Endothelial cell (in vitro differentiated cells): Measurements from ENCODE around the gene DHRS1. TPM values are rescaled to one million over a fixed set of nuclear protein-coding genes. Genes with fewer than 3 reads are reported as not detected.

Experiments
- DNase-seq: peaks from one replicate; pipeline ENCODE4 v3.0.0; 2021; ENCODE audit warnings: low spot score
- H3K27ac Mint-ChIP-seq: one replicate; pipeline ENCODE4 v1.8.0; 2021; ENCODE audit warnings: mixed read lengths, inconsistent platforms; ENCODE audit not compliant: unreplicated experiment
- H3K27me3 Mint-ChIP-seq: one replicate; pipeline ENCODE4 v1.8.0; 2021; ENCODE audit warnings: mild to moderate bottlenecking, moderate library complexity, mixed read lengths, inconsistent platforms; ENCODE audit not compliant: unreplicated experiment
- H3K36me3 Mint-ChIP-seq: one replicate; pipeline ENCODE4 v1.8.0; 2021; ENCODE audit warnings: mild to moderate bottlenecking, low read depth, mixed read lengths, inconsistent platforms; ENCODE audit not compliant: unreplicated experiment
- H3K4me1 Mint-ChIP-seq: one replicate; pipeline ENCODE4 v1.8.0; 2021; ENCODE audit warnings: mild to moderate bottlenecking, mixed read lengths, inconsistent platforms; ENCODE audit not compliant: unreplicated experiment
- H3K4me3 Mint-ChIP-seq: one replicate; pipeline ENCODE4 v1.8.0; 2021; ENCODE audit warnings: mild to moderate bottlenecking, mixed read lengths, inconsistent platforms; ENCODE audit not compliant: unreplicated experiment
- H3K9me3 Mint-ChIP-seq: one replicate; pipeline ENCODE4 v1.8.0; 2021; ENCODE audit warnings: mixed read lengths, inconsistent platforms; ENCODE audit not compliant: unreplicated experiment
- CTCF ChIP-seq: fragments of 200-600 bp; sonication (generic); IDR thresholded peaks from one replicate; pipeline ENCODE4 v1.5.0; 2021; ENCODE audit warnings: antibody characterized with exemption; ENCODE audit not compliant: unreplicated experiment
- total RNA-seq: library from RNA; stranded (reverse); fragmentation: NEBNext Ultra II Directional; extraction: Animal tissue kit (Norgen Biotek cat#: 25700); gene quantifications from one replicate; pipeline ENCODE4 v1.2.1, GENCODE V29; 2021; ENCODE audit not compliant: unreplicated experiment

The DHRS1 gene
- total RNA-seq, 1 donor from 2014 or later: 17.7 TPM

GRCh38 chr14:24254630-24255392 is 44.8 kb downstream of the DHRS1 start:
- H3K36me3 Mint-ChIP-seq: no peaks in the 10 kb centered on the region
- H3K4me3 Mint-ChIP-seq: no peak overlapping the region
- no peak for DNase-seq
- no peaks in the 10 kb centered on the region for H3K9me3 Mint-ChIP-seq
- peaks cover 13% of the 10 kb centered on the region for H3K27me3 Mint-ChIP-seq
- H3K27ac Mint-ChIP-seq: no peak overlapping the region
- peaks cover 9% of the 10 kb centered on the region for H3K4me1 Mint-ChIP-seq
- no peak for TF ChIP-seq CTCF

GRCh38 chr14:24253936-24254335 is 45.6 kb downstream of the DHRS1 start:
- H3K27me3 Mint-ChIP-seq: peaks cover 12% of the 10 kb centered on the region
- DNase-seq: no peak
- H3K4me3 Mint-ChIP-seq: no peak overlapping the region
- no peaks in the 10 kb centered on the region for H3K9me3 Mint-ChIP-seq
- H3K36me3 Mint-ChIP-seq: no peaks in the 10 kb centered on the region
- no peak for TF ChIP-seq CTCF
- no peak overlapping the region for H3K27ac Mint-ChIP-seq
- H3K4me1 Mint-ChIP-seq: peaks cover 9% of the 10 kb centered on the region

GRCh38 chr14:24252289-24253124 is 47.1 kb downstream of the DHRS1 start:
- no peak overlapping the region for H3K4me3 Mint-ChIP-seq
- DNase-seq: no peak
- H3K27me3 Mint-ChIP-seq: peaks cover 12% of the 10 kb centered on the region
- H3K9me3 Mint-ChIP-seq: no peaks in the 10 kb centered on the region
- H3K36me3 Mint-ChIP-seq: no peaks in the 10 kb centered on the region
- H3K27ac Mint-ChIP-seq: no peak overlapping the region
- peaks cover 9% of the 10 kb centered on the region for H3K4me1 Mint-ChIP-seq
- TF ChIP-seq CTCF: no peak

GRCh38 chr14:24251880-24252288 is 47.7 kb downstream of the DHRS1 start:
- peaks cover 12% of the 10 kb centered on the region for H3K27me3 Mint-ChIP-seq
- H3K9me3 Mint-ChIP-seq: no peaks in the 10 kb centered on the region
- no peak overlapping the region for H3K4me3 Mint-ChIP-seq
- peaks cover 7% of the 10 kb centered on the region for H3K4me1 Mint-ChIP-seq
- no peaks in the 10 kb centered on the region for H3K36me3 Mint-ChIP-seq
- H3K27ac Mint-ChIP-seq: no peak overlapping the region
- no peak for TF ChIP-seq CTCF
- DNase-seq: no peak

- TF ChIP-seq CTCF: no peak
- Mint-ChIP-seq H3K36me3 (no peaks in the 10 kb centered on the region), H3K27me3 (peaks cover 11% of the 10 kb centered on the region), H3K9me3 (no peaks in the 10 kb centered on the region), H3K4me3 (no peak overlapping the region), H3K27ac (peak overlapping the region; percentile 33), H3K4me1 (no peaks in the 10 kb centered on the region)
- DNase-seq: no peak
Measured at GRCh38 chr14:24250354-24250753, 49.2 kb downstream of the DHRS1 start.
